ENCODE measurements around the gene CNTN4. TPM values are rescaled to one million over a fixed set of nuclear protein-coding genes. Genes with fewer than 3 reads are reported as not detected.

The CNTN4 gene
- total RNA-seq, 1 donor from 2014 or later = 1.6 TPM

GRCh38 chr3:2661078-2661477, 562.4 kb downstream of the CNTN4 start:
- no peak overlapping the region for H3K4me3 ChIP-seq (ENCODE audit: low read depth, low read length)
- no peak for TF ChIP-seq CTCF (conservative IDR thresholded peaks at IDR 0.05; ENCODE audit: low read depth, low read length)
- no peak for DNase-seq (ENCODE audit: low read depth)

- no peak for DNase-seq (ENCODE audit: low read depth)
- no peak for TF ChIP-seq CTCF (conservative IDR thresholded peaks at IDR 0.05; ENCODE audit: low read depth, low read length)
- no peak overlapping the region for H3K4me3 ChIP-seq (ENCODE audit: low read depth, low read length)
Observed at GRCh38 chr3:2677501-2677900, 578.8 kb downstream of the CNTN4 start.

GRCh38 chr3:2680236-2680635, 581.6 kb downstream of the CNTN4 start:
- TF ChIP-seq CTCF (conservative IDR thresholded peaks at IDR 0.05; ENCODE audit: low read depth, low read length) = no peak
- no peak for DNase-seq (ENCODE audit: low read depth)
- H3K4me3 ChIP-seq (ENCODE audit: low read depth, low read length) = no peak overlapping the region

- DNase-seq (ENCODE audit: low read depth) = no peak
- no peak overlapping the region for H3K4me3 ChIP-seq (ENCODE audit: low read depth, low read length)
- no peak for TF ChIP-seq CTCF (conservative IDR thresholded peaks at IDR 0.05; ENCODE audit: low read depth, low read length)
Observed at GRCh38 chr3:2684046-2684445, 585.4 kb downstream of the CNTN4 start.

GRCh38 chr3:2686816-2687502, 588.3 kb downstream of the CNTN4 start:
- TF ChIP-seq CTCF (conservative IDR thresholded peaks at IDR 0.05; ENCODE audit: low read depth, low read length) = no peak
- no peak overlapping the region for H3K4me3 ChIP-seq (ENCODE audit: low read depth, low read length)
- no peak for DNase-seq (ENCODE audit: low read depth)

- TF ChIP-seq CTCF (conservative IDR thresholded peaks at IDR 0.05; ENCODE audit: low read depth, low read length) = no peak
- H3K4me3 ChIP-seq (ENCODE audit: low read depth, low read length) = no peak overlapping the region
- DNase-seq (ENCODE audit: low read depth) = no peak
Observed at GRCh38 chr3:2697589-2697988, 598.9 kb downstream of the CNTN4 start.

GRCh38 chr3:2701471-2701870, 602.8 kb downstream of the CNTN4 start:
- TF ChIP-seq CTCF (conservative IDR thresholded peaks at IDR 0.05; ENCODE audit: low read depth, low read length) = no peak
- DNase-seq (ENCODE audit: low read depth) = no peak
- no peak overlapping the region for H3K4me3 ChIP-seq (ENCODE audit: low read depth, low read length)

Measured in epithelial cell of proximal tubule (primary cell).